Activated CD4-positive, alpha-beta T cell treated with anti-CD3 and anti-CD28 coated beads for 4 hours (primary cell): ENCODE measurements around the gene TAS2R16.
"Not testable (repeated sequence)": the region's sequence is repeated elsewhere in the genome, so short reads cannot be mapped to it uniquely, and the experiment has no call there.

ENCODE experiments used
- DNase-seq, 2 donors: peaks; one replicate each; pipeline ENCODE4 v3.0.0-alpha.2; 2020

TAS2R16 gene

GRCh38 chr7:122970740-122971725 lies 24.5 kb downstream of the TAS2R16 start:
- no peak for DNase-seq

- no peak for DNase-seq
Observed at GRCh38 chr7:122968389-122968788, 27.1 kb downstream of the TAS2R16 start.

- no peak for DNase-seq
Observed at GRCh38 chr7:122965306-122965705, 30.2 kb downstream of the TAS2R16 start.

- DNase-seq: not testable (repeated sequence)
Observed at GRCh38 chr7:122953678-122954077, 41.8 kb downstream of the TAS2R16 start.

GRCh38 chr7:122951006-122951405 lies 44.5 kb downstream of the TAS2R16 start:
- DNase-seq: no peak

- no peak for DNase-seq
Observed at GRCh38 chr7:122949186-122949585, 46.3 kb downstream of the TAS2R16 start.
